GM21367 (cell line): ENCODE results near the gene LAT.
"Not testable (repeated sequence)": the region's sequence is repeated elsewhere in the genome, so short reads cannot be mapped to it uniquely, and the experiment has no call there.

Source experiments
- ATAC-seq: cut with Tn5 transposase; IDR thresholded peaks from one replicate; pipeline ENCODE4 v1.9.1; 2021; ENCODE audit not compliant: unreplicated experiment

The LAT gene

DNA sequence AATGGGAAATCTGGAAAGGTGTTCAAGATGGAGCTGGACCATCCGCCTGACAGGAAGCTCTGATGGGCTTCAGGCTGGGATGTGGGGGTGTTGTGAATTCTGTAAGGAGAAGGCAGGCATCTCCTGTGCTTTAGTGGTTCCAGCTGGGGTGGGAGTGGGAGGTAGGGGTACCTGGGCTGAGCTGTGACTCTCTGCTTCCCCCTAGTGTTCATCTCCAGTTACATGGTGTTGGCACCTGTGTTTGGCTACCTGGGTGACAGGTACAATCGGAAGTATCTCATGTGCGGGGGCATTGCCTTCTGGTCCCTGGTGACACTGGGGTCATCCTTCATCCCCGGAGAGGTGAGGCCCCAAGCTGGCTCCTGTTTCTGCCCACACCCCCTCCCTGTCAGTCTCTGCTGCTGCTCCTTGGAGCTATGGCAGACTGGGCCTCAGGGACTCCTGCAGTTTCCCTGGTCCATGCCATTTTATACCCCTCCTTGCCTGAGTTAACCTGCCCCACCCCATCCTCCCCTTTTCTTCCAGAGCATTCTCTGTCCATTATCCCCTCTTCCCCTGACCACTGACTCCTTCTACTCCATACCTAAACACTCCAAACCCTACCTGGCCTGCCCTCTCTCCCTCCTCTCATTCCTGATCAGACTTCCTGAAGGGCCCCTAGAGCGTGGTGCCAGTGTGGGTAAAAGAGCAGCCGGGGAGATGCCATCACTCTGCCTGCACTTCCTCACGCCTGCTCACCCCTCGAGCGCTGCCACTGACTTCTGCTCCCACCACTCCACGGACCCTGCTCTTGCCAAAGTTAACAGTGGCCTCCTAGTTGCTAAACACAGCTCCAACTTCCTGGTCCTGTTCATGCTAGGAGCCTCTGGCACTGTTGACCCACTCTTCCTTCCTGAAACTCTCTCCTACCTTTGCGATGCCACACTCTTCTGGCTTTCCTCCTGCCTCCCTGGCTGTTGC is 6.9 kb upstream of the LAT start:
- ATAC-seq = no peak

GRCh38 chr16:28980330-28980729 is 4.5 kb upstream of the LAT start:
- not testable (repeated sequence) for ATAC-seq

- ATAC-seq = no peak
Observed at GRCh38 chr16:28980929-28981328, 3.9 kb upstream of the LAT start.

- no peak for ATAC-seq
Observed at GRCh38 chr16:28981517-28981916, 3.3 kb upstream of the LAT start.

DNA sequence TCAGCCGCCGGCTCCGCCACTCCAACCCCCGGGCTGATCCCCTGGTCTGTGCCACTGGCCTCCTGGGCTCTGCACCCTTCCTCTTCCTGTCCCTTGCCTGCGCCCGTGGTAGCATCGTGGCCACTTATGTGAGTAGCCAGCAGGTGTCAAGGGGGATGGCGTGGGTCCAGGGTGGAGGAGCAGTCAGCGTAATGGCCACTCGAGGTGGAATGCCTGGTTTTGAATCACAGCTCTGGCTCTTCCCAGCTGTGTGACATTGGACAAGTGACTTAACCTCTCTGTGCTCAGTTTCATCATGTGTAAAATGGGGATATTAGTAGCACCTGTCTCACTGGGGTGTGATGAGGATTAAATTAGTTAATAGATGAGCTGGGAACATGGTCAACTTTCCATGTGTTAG is 2.4 kb upstream of the LAT start:
- ATAC-seq = no peak

- ATAC-seq = no peak
Observed at GRCh38 chr16:28982949-28983348, 1.9 kb upstream of the LAT start.

- no peak for ATAC-seq
Observed at GRCh38 chr16:28983644-28984043, 1.2 kb upstream of the LAT start.

- no peak for ATAC-seq
Observed at GRCh38 chr16:28984091-28984490, 761 bp upstream of the LAT start.

DNA sequence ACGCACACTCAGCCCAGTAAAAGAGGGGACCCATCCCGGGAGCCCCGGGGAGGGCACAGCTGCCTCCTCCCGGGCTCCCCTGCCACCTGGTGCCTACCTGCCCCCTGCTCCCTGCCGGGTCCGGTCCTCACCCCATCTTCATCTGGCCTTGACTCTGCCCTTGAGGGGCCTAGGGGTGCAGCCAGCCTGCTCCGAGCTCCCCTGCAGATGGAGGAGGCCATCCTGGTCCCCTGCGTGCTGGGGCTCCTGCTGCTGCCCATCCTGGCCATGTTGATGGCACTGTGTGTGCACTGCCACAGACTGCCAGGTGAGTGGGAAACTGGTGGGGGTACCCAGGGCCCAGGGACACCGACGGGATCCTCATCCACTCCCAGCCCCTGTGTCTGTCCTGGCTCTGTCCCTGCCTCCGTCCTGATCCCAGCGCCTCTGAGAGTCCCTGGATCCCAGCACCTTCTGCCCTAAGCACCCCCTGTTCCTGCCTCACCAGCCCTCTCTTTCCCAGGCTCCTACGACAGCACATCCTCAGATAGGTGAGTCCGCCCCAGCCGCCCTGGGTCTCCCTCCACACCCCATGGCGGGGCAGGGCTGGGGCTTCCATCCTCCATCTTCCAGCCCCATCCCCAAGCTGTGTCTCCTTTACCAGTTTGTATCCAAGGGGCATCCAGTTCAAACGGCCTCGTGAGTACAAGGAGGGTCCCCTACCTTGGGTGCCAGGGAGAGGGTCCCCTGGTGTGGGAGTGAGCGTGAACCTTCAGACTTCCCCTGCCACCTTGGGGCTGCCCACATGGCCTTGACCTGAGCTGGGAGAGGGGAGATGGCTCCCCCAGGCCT is 574 bp downstream of the LAT start:
- no peak for ATAC-seq

GRCh38 chr16:28986046-28986445 is 1.2 kb downstream of the LAT start:
- no peak for ATAC-seq

DNA sequence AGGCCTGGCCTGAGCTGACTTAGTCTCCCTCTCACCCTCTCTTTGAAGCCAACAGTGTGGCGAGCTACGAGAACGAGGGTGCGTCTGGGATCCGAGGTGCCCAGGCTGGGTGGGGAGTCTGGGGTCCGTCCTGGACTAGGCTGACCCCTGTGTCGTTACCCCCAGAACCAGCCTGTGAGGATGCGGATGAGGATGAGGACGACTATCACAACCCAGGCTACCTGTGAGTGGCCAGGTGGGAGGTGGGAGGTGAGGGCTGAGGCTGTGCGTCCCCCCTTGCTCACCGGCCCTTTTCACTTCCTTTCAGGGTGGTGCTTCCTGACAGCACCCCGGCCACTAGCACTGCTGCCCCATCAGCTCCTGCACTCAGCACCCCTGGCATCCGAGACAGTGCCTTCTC is 1.6 kb downstream of the LAT start:
- ATAC-seq = no peak

- ATAC-seq = no peak
Observed at GRCh38 chr16:28987170-28987853, 2.5 kb downstream of the LAT start.

GRCh38 chr16:28989363-28989762 is 4.5 kb downstream of the LAT start:
- no peak for ATAC-seq

- no peak for ATAC-seq
Observed at GRCh38 chr16:28990375-28991040, 5.7 kb downstream of the LAT start.

- no peak for ATAC-seq
Observed at GRCh38 chr16:28991687-28992086, 6.8 kb downstream of the LAT start.

GRCh38 chr16:28992496-28992895 is 7.6 kb downstream of the LAT start:
- ATAC-seq = no peak

- ATAC-seq = no peak
Observed at GRCh38 chr16:28998837-28999236, 14.0 kb downstream of the LAT start.

DNA sequence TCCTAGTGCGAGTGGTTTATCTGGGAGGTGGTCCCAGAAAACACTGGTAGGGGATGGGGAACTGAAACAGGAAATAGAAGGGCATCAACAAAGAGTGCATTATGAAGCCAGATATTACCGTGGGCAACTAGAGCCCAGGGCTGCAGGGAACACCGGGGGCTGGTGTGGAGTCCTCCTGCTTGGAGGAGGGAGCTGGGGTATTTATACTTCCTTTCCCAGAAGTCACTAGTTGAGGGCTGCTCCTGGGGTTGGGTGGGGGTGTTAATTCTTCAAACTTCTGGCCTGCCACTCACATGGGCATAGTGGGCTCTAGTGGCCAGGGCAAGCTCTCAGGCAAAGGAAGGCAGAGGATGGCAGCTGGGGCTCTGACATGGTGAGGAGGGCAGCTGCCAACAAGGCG is 14.7 kb downstream of the LAT start:
- ATAC-seq = no peak

DNA sequence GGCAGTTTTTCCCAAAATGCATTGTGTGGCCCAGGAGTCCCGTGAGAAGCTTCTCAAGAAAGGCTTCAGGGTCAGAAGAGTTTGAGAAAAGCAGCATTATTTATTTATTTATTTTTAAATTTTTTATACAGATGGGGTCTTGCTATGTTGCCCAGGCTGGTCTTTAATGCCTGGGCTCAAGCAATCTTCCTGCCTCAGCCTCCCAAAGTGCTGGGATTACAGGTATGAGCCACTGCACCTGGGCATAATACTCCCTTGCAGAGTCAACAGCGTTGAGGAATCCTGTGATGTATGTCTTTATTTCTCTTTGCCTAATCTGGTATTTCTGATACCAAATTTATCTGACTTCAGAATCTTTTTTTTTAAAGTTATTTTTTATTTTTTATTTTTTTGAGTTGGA is 15.2 kb downstream of the LAT start:
- no peak for ATAC-seq

DNA sequence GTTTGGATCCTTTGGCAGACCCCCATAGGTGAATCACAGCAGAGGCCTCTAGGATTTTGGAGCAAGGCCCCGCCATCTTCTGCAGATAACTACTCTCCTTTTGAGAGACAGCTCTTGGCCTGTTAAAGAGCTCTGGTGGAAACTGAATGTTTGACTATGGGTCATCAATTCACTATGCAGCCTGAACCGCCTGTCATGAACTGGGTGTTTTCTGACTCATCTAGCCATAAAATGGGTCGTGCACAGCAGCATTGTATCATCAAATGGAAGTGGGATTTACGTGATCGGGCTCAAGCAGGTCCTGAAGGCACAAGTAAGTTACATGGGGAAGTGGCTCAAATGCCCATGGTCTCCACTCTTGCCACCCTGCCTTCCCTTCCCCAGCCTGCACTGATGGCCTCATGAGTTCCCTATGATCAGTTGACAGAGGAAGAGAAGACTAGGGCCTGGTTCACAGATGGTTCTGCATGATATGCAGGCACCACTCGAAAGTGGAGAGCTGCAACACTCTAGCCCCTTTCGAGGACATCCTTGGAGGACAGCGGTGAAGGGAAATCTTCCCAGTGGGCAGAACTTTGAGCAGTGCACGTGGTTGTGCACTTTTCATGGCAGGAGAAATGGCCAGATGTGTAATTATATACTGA is 19.8 kb downstream of the LAT start:
- ATAC-seq = not testable (repeated sequence)
